ENCODE measurements around the gene SASH1.
A peak's percentile ranks its signal among the peaks of the same experiment; 100 is the strongest.
"Not testable (repeated sequence)": the region's sequence is repeated elsewhere in the genome, so short reads cannot be mapped to it uniquely, and the experiment has no call there.

The SASH1 gene

GRCh38 chr6:148329596-148330381 lies 12.8 kb upstream of the SASH1 start:
- DNase-seq (ENCODE audit: low spot score): no peak

- DNase-seq (ENCODE audit: low spot score): no peak
Observed at GRCh38 chr6:148332088-148332487, 10.6 kb upstream of the SASH1 start.

GRCh38 chr6:148336901-148337300 lies 5.7 kb upstream of the SASH1 start:
- no peak for DNase-seq (ENCODE audit: low spot score)

- no peak for DNase-seq (ENCODE audit: low spot score)
Observed at GRCh38 chr6:148339766-148340165, 2.9 kb upstream of the SASH1 start.

- DNase-seq (ENCODE audit: low spot score): no peak
Observed at GRCh38 chr6:148340586-148341297, 1.9 kb upstream of the SASH1 start.

GRCh38 chr6:148342100-148342349 lies 613 bp upstream of the SASH1 start:
- DNase-seq (ENCODE audit: low spot score): no peak

- DNase-seq (ENCODE audit: low spot score): peak; percentile 9
Observed at GRCh38 chr6:148343047-148343782, 577 bp downstream of the SASH1 start.

- no peak for DNase-seq (ENCODE audit: low spot score)
Observed at GRCh38 chr6:148345176-148345575, 2.5 kb downstream of the SASH1 start.

- no peak for DNase-seq (ENCODE audit: low spot score)
Observed at GRCh38 chr6:148345578-148345977, 2.9 kb downstream of the SASH1 start.

- no peak for DNase-seq (ENCODE audit: low spot score)
Observed at GRCh38 chr6:148346681-148347440, 4.2 kb downstream of the SASH1 start.

GRCh38 chr6:148347441-148348054 lies 4.9 kb downstream of the SASH1 start:
- no peak for DNase-seq (ENCODE audit: low spot score)

GRCh38 chr6:148348335-148348734 lies 5.7 kb downstream of the SASH1 start:
- DNase-seq (ENCODE audit: low spot score): no peak

- no peak for DNase-seq (ENCODE audit: low spot score)
Observed at GRCh38 chr6:148348778-148349177, 6.1 kb downstream of the SASH1 start.

- no peak for DNase-seq (ENCODE audit: low spot score)
Observed at GRCh38 chr6:148349466-148349865, 6.8 kb downstream of the SASH1 start.

- DNase-seq (ENCODE audit: low spot score): no peak
Observed at GRCh38 chr6:148351309-148351708, 8.7 kb downstream of the SASH1 start.

GRCh38 chr6:148352421-148352820 lies 9.8 kb downstream of the SASH1 start:
- DNase-seq (ENCODE audit: low spot score): not testable (repeated sequence)

- DNase-seq (ENCODE audit: low spot score): no peak
Observed at GRCh38 chr6:148358196-148358785, 15.7 kb downstream of the SASH1 start.

GRCh38 chr6:148359228-148359627 lies 16.6 kb downstream of the SASH1 start:
- DNase-seq (ENCODE audit: low spot score): no peak

- no peak for DNase-seq (ENCODE audit: low spot score)
Observed at GRCh38 chr6:148364056-148364824, 21.6 kb downstream of the SASH1 start.

- no peak for DNase-seq (ENCODE audit: low spot score)
Observed at GRCh38 chr6:148365041-148365440, 22.4 kb downstream of the SASH1 start.

All from LoVo (cell line).